HepG2 (cell line): Measurements from ENCODE around the gene DMRT3. TPM values are rescaled to one million over a fixed set of nuclear protein-coding genes. Genes with fewer than 3 reads are reported as not detected.

Experiments
- ATAC-seq: fragments of 200-7000 bp; cut with Tn5 transposase; 3 replicates; pipeline ENCODE4 v1.9.1; 2020; ENCODE audit warnings: mild to moderate bottlenecking, moderate library complexity
- BruUV-seq: library from RNA; stranded (reverse); fragments of 400-500 nt; replicated peaks from 2 replicates; lab custom pipeline; 2021; lab: Mats Ljungman, UMichigan
- CTCF ChIA-PET: fragments of 300-600 bp; formaldehyde crosslinking; extraction: SDS; loops from one replicate; lab custom pipeline; 2021; ENCODE audit warnings: low total read pairs, inconsistent platforms, low intra/inter-chr PET ratio; lab: Yijun Ruan, JAX
- POLR2A ChIA-PET: fragments of 350-600 bp; sonication (Branson Sonifier 250); formaldehyde crosslinking; loops from one replicate; lab custom pipeline; 2020; ENCODE audit warnings: antibody characterized with exemption, inconsistent platforms; lab: Yijun Ruan, JAX
- DNase-seq: peaks from one replicate; pipeline ENCODE4 v3.0.0-alpha.2; 2015; ENCODE audit warnings: low spot score
- FAIRE-seq: peaks from 3 replicates; lab custom pipeline; 2011; peaks lifted over from hg19 to GRCh38; lab: Jason Lieb, UNC
- H2AFZ ChIP-seq: one replicate; pipeline ENCODE4 v1.6.1; 2011; ENCODE audit warnings: low read length, inconsistent platforms
- H3K27ac ChIP-seq: fragments of 300-600 bp; 3 replicates; pipeline ENCODE4 v1.8.0; 2011; ENCODE audit warnings: mixed run types, mild to moderate bottlenecking, mixed read lengths, low read length, inconsistent platforms; ENCODE audit not compliant: insufficient read depth; ENCODE audit errors: extremely low read length
- H3K27me3 ChIP-seq, 2 experiments: fragments of 200-600 bp in 1 of 2; 2 replicates in 1 of 2; 3 replicates in 1 of 2; pipeline versions ENCODE4 v1.6.0 to v1.8.0; 2011; ENCODE audit warnings: low read length in 2 of 2, mild to moderate bottlenecking in 2 of 2, moderate library complexity in 2 of 2, inconsistent platforms in 1 of 2; ENCODE audit not compliant: insufficient read depth in 2 of 2, control insufficient read depth in 1 of 2
- H3K36me3 ChIP-seq, 2 experiments: fragments of 200-600 bp in 1 of 2; replicated peaks in 1 of 2; 2 replicates in 1 of 2; 3 replicates in 1 of 2; pipeline versions ENCODE4 v1.5.1 to v1.8.0; 2011; ENCODE audit warnings: low read length in 2 of 2, inconsistent platforms in 1 of 2; ENCODE audit not compliant: insufficient read depth in 2 of 2, control insufficient read depth in 1 of 2
- H3K4me1 ChIP-seq: 2 replicates; pipeline ENCODE4 v1.5.1; 2012; ENCODE audit warnings: low read length, inconsistent platforms; ENCODE audit not compliant: insufficient read depth
- H3K4me2 ChIP-seq: 2 replicates; pipeline ENCODE4 v1.6.0; 2011; ENCODE audit warnings: low read depth, low read length, inconsistent platforms
- H3K4me3 ChIP-seq, 3 experiments: fragments of 200-600 bp in 1 of 3; sonication (generic), shearing (Covaris generic) in 1 of 3; replicated peaks in 1 of 3; 2 replicates each; pipeline ENCODE4 v1.5.1; 2011 to 2016; ENCODE audit warnings: low read length in 3 of 3, inconsistent platforms in 2 of 3, low read depth in 2 of 3, mild to moderate bottlenecking in 2 of 3, control low read depth in 1 of 3, mixed read lengths in 1 of 3; ENCODE audit not compliant: insufficient read depth in 1 of 3
- H3K79me2 ChIP-seq: one replicate; pipeline ENCODE4 v1.6.1; 2011; ENCODE audit warnings: low read length, inconsistent platforms; ENCODE audit not compliant: insufficient read depth
- H3K9ac ChIP-seq: 2 replicates; pipeline ENCODE4 v1.6.0; 2011; ENCODE audit warnings: mild to moderate bottlenecking, low read depth, low read length, inconsistent platforms; ENCODE audit not compliant: insufficient read depth
- H3K9me3 ChIP-seq: 2 replicates; pipeline ENCODE4 v1.5.1; 2012; ENCODE audit warnings: mild to moderate bottlenecking, low read length
- H4K20me1 ChIP-seq: 2 replicates; pipeline ENCODE4 v1.6.0; 2011; ENCODE audit warnings: inconsistent platforms, mild to moderate bottlenecking, low read length, moderate library complexity; ENCODE audit not compliant: insufficient read depth
- GABPA ChIP-seq, 2 experiments: IDR thresholded peaks; 2 replicates each; pipeline ENCODE4 v1.6.1; 2011 to 2016; ENCODE audit warnings: low read depth in 2 of 2, low read length in 1 of 2, missing biosample characterization in 1 of 2, missing genetic modification characterization in 1 of 2
- GATAD1 ChIP-seq: IDR thresholded peaks from 2 replicates; pipeline ENCODE4 v1.6.1; 2016; ENCODE audit warnings: missing genetic modification reagents, missing compliant biosample characterization
- HINFP ChIP-seq: sonication (generic); formaldehyde crosslinking; IDR thresholded peaks from 2 replicates; pipeline ENCODE4 v1.4.0; 2020; ENCODE audit warnings: low read depth, mild to moderate bottlenecking, missing genetic modification reagents
- MNT ChIP-seq: fragments of 450-650 bp; IDR thresholded peaks from 2 replicates; pipeline ENCODE4 v1.6.1; 2016
- POLR2AphosphoS5 ChIP-seq: IDR thresholded peaks from 2 replicates; pipeline ENCODE4 v1.6.1; 2012; ENCODE audit warnings: low read depth, low read length
- TRIM24 ChIP-seq: sonication (generic); formaldehyde crosslinking; IDR thresholded peaks from 2 replicates; pipeline ENCODE4 v1.8.0; 2022; ENCODE audit warnings: mild to moderate bottlenecking, missing genetic modification reagents
- ZNF274 ChIP-seq: sonication (generic); formaldehyde crosslinking; IDR thresholded peaks from 2 replicates; pipeline ENCODE4 v1.5.1; 2020; ENCODE audit warnings: mild to moderate bottlenecking, missing genetic modification reagents
- ZNF292 ChIP-seq: sonication (generic); formaldehyde crosslinking; IDR thresholded peaks from 2 replicates; pipeline ENCODE4 v1.8.1; 2022; ENCODE audit warnings: mild to moderate bottlenecking, low read depth, missing genetic modification reagents, borderline replicate concordance
- ZNF350 ChIP-seq: sonication (generic); formaldehyde crosslinking; IDR thresholded peaks from 2 replicates; pipeline ENCODE4 v1.4.0; 2020; ENCODE audit warnings: mild to moderate bottlenecking, low read depth, missing genetic modification reagents, borderline replicate concordance
- ZNF354B ChIP-seq: sonication (generic); formaldehyde crosslinking; IDR thresholded peaks from 2 replicates; pipeline ENCODE4 v1.8.0; 2022; ENCODE audit warnings: mild to moderate bottlenecking, missing genetic modification reagents
- ZNF496 ChIP-seq: sonication (generic); formaldehyde crosslinking; IDR thresholded peaks from 2 replicates; pipeline ENCODE4 v1.8.1; 2023; ENCODE audit warnings: mild to moderate bottlenecking, moderate library complexity, missing genetic modification reagents; ENCODE audit not compliant: insufficient replicate concordance
- ZNF772 ChIP-seq: sonication (generic); formaldehyde crosslinking; IDR thresholded peaks from 2 replicates; pipeline ENCODE4 v1.5.0; 2020; ENCODE audit warnings: mild to moderate bottlenecking, missing genetic modification reagents
- WGBS: methylation state at CpG from one replicate; pipeline ENCODE4 v1.1.6; 2017; ENCODE audit warnings: low lambda C conversion rate; 5-methylcytosine and 5-hydroxymethylcytosine counted together
- in situ Hi-C: cut with HindIII; loops from 2 replicates; pipeline ENCODE4 v1.10.0; 2017; ENCODE audit warnings: low pct_unique_long_range_greater_than_20kb; ENCODE audit not compliant: extremely low pct_ligation_motif_present
- intact Hi-C: fragments of 100-400 bp; cut with micrococcal nuclease; formaldehyde crosslinking; loops from one replicate; pipeline ENCODE4 v1.10.0; 2022; ENCODE audit not compliant: unreplicated experiment
- polyA plus RNA-seq, 8 experiments: library from polyadenylated mRNA; depleted of rRNA in 3 of 8; stranded (reverse) in 7 of 8; unstranded in 1 of 8; fragments of >200 nt; fragmentation: Illumina TruSeq in 4 of 8; extraction: Trizol in 4 of 8; gene quantifications; 2 replicates each; pipeline versions ENCODE4 v1.2.1 to v1.2.3, GENCODE V29; 2011 to 2016; ENCODE audit warnings: low read depth in 4 of 8, missing spikeins in 1 of 8, mixed read lengths in 1 of 8; ENCODE audit not compliant: insufficient read depth in 1 of 8
- total RNA-seq, 5 experiments: library from RNA; depleted of rRNA; stranded (reverse); fragments of >200 nt; fragmentation: Illumina TruSeq; extraction: Trizol; gene quantifications; 2 replicates each; pipeline ENCODE4 v1.2.3, GENCODE V29; 2016; ENCODE audit warnings: low read depth in 1 of 5
- TF ChIP-seq, protein P1 (sequence below): sonication (generic); formaldehyde crosslinking; IDR thresholded peaks from 2 replicates; pipeline ENCODE4 v1.8.0; 2022; ENCODE audit warnings: mild to moderate bottlenecking, missing genetic modification reagents; ENCODE audit not compliant: insufficient replicate concordance

The DMRT3 gene
- total and polyA plus RNA-seq, 2 of the 13 experiments (the other 11 are each of a cell fraction or from before 2014, with no cell fraction given): not detected

GRCh38 chr9:950139-950538, 26.3 kb upstream of the DMRT3 start:
- no peaks in the 10 kb centered on the region for H3K79me2 ChIP-seq
- BruUV-seq: no TSS peak
- WGBS: 0% methylated on average over 1 of the region's 1 CpG
- ChIA-PET POLR2A (no interaction called here), CTCF (no interaction called here)
- H3K9ac ChIP-seq: no peak overlapping the region
- intact Hi-C loops: no loop called here
- no peaks in the 10 kb centered on the region for H3K36me3 ChIP-seq
- no peaks in the 10 kb centered on the region for H3K9me3 ChIP-seq
- no peak for ATAC-seq
- in situ Hi-C loops: no loop called here
- peaks cover 0 to 1% of the 10 kb centered on the region in 2 experiments; a peak in 1 of 5 replicates for H3K27me3 ChIP-seq
- H3K4me3 ChIP-seq: no peak overlapping the region
- FAIRE-seq: no peak
- H3K4me2 ChIP-seq: no peak overlapping the region
- H3K4me1 ChIP-seq: no peaks in the 10 kb centered on the region
- H4K20me1 ChIP-seq: no peaks in the 10 kb centered on the region
- H2AFZ ChIP-seq: no peak overlapping the region
- DNase-seq: no peak
- TF ChIP-seq MNT: no peak
- no peak for TF ChIP-seq ZNF274 (CRISPR knock-in tag)
- TF ChIP-seq ZNF772 (CRISPR knock-in tag): no peak
- TF ChIP-seq TRIM24 (CRISPR knock-in tag): no peak
- no peak for TF ChIP-seq ZNF350
- no peak for TF ChIP-seq GABPA (IDR thresholded peaks at IDR 0.05; ENCODE audit: low read depth, low read length)
- no peak for TF ChIP-seq GABPA (CRISPR knock-in tag; IDR thresholded peaks at IDR 0.05; ENCODE audit: low read depth)
- TF ChIP-seq ZNF496 (CRISPR knock-in tag): no peak
- TF ChIP-seq ZNF354B (CRISPR knock-in tag): no peak
- TF ChIP-seq, protein P1, sequence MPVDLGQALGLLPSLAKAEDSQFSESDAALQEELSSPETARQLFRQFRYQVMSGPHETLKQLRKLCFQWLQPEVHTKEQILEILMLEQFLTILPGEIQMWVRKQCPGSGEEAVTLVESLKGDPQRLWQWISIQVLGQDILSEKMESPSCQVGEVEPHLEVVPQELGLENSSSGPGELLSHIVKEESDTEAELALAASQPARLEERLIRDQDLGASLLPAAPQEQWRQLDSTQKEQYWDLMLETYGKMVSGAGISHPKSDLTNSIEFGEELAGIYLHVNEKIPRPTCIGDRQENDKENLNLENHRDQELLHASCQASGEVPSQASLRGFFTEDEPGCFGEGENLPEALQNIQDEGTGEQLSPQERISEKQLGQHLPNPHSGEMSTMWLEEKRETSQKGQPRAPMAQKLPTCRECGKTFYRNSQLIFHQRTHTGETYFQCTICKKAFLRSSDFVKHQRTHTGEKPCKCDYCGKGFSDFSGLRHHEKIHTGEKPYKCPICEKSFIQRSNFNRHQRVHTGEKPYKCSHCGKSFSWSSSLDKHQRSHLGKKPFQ (CRISPR knock-in tag): no peak
- no peak for TF ChIP-seq HINFP
- no peak for TF ChIP-seq GATAD1 (CRISPR knock-in tag)
- no peak for TF ChIP-seq POLR2AphosphoS5
- no peak for TF ChIP-seq ZNF292 (CRISPR knock-in tag)
- TF ChIP-seq, all 625 proteins: peak for 0
- no peak overlapping the region for H3K27ac ChIP-seq
